GM12878 (cell line): ENCODE data around the gene RILPL2. TPM values are rescaled to one million over a fixed set of nuclear protein-coding genes. Genes with fewer than 3 reads are reported as not detected.

Experiments
- EED ChIP-seq: sonication (generic); IDR thresholded peaks from 2 replicates; pipeline ENCODE4 v1.6.1; 2016; ENCODE audit warnings: antibody characterized with exemption, low read depth
- HDAC6 ChIP-seq: fragments of 200-600 bp; sonication (generic); IDR thresholded peaks from one replicate; pipeline ENCODE4 v1.8.0; 2017; ENCODE audit warnings: antibody characterized with exemption; ENCODE audit not compliant: unreplicated experiment
- IKZF1 ChIP-seq: fragments of 450-650 bp; conservative IDR thresholded peaks from 2 replicates; pipeline ENCODE4 v1.6.1; 2017; ENCODE audit warnings: antibody characterized with exemption, mild to moderate bottlenecking
- NFIC ChIP-seq: IDR thresholded peaks from 2 replicates; pipeline ENCODE4 v1.6.1; 2012; ENCODE audit warnings: low read depth, mild to moderate bottlenecking, inconsistent platforms, low read length, moderate library complexity
- NR2C1 ChIP-seq: fragments of 450-650 bp; IDR thresholded peaks from 2 replicates; pipeline ENCODE4 v1.6.1; 2017; ENCODE audit warnings: antibody characterized with exemption, mild to moderate bottlenecking, moderate library complexity
- PML ChIP-seq: IDR thresholded peaks from 2 replicates; pipeline ENCODE4 v1.6.1; 2012; ENCODE audit warnings: low read length, inconsistent platforms
- POLR2A ChIP-seq: IDR thresholded peaks from 2 replicates; pipeline ENCODE4 v1.6.1; 2011; ENCODE audit warnings: low read depth, mild to moderate bottlenecking, low read length
- RB1 ChIP-seq: fragments of 450-650 bp; formaldehyde crosslinking; IDR thresholded peaks from 2 replicates; pipeline ENCODE4 v1.6.1; 2017; ENCODE audit warnings: mild to moderate bottlenecking, borderline replicate concordance
- SMC3 ChIP-seq: IDR thresholded peaks from 2 replicates; pipeline ENCODE4 v1.6.1; 2011; ENCODE audit warnings: low read length, improper control_type of control experiment, borderline replicate concordance
- polyA plus RNA-seq, 11 experiments: library from polyadenylated mRNA; depleted of rRNA in 4 of 11; unstranded in 6 of 11; stranded (reverse) in 5 of 11; fragments of >200 nt; fragmentation: Nextera tagmentation in 4 of 11; fragmentation: Illumina TruSeq in 1 of 11; extraction: Ambion mirVana in 4 of 11; extraction: Trizol in 1 of 11; gene quantifications; 1 replicate in 1 of 11; 2 replicates in 10 of 11; pipeline versions ENCODE4 v1.2.1 to v1.2.3, GENCODE V29; 2011 to 2016; ENCODE audit warnings: inconsistent platforms in 2 of 11, missing spikeins in 2 of 11, low read depth in 1 of 11
- total RNA-seq, 4 experiments: library from RNA; depleted of rRNA in 3 of 4; stranded (reverse); fragments of >200 nt in 3 of 4; fragmentation: Illumina TruSeq in 1 of 4; extraction: Trizol in 1 of 4; gene quantifications; 2 replicates each; pipeline versions ENCODE4 v1.2.1 to v1.2.3, GENCODE V29; 2013 to 2021
- TF ChIP-seq, protein P1 (sequence below): fragments of 450-650 bp; IDR thresholded peaks from 2 replicates; pipeline ENCODE4 v1.6.1; 2017; ENCODE audit warnings: mild to moderate bottlenecking, moderate library complexity
- TF ChIP-seq, protein P2 (sequence below): IDR thresholded peaks from 2 replicates; pipeline ENCODE4 v1.6.1; 2012; ENCODE audit warnings: low read depth, low read length, improper control_type of control experiment

The RILPL2 gene
- total and polyA plus RNA-seq, 10 of the 15 experiments (the other 5 are each of a cell fraction or from before 2014, with no cell fraction given) = 3.5 to 38.5 (median 19.7) TPM

- TF ChIP-seq NFIC (no peak), NR2C1 (0 out of 2 replicates have a peak, but pooled peaks have one; percentile 16), SMC3 (0 out of 2 replicates have a peak, but pooled peaks have one; percentile 11), PML (no peak), HDAC6 (peak; percentile 26), RB1 (no peak), POLR2A (peak; percentile 53), IKZF1 (peak; percentile 50; the same call in 1 of the 2 replicates), EED (no peak)
- TF ChIP-seq, protein P1, sequence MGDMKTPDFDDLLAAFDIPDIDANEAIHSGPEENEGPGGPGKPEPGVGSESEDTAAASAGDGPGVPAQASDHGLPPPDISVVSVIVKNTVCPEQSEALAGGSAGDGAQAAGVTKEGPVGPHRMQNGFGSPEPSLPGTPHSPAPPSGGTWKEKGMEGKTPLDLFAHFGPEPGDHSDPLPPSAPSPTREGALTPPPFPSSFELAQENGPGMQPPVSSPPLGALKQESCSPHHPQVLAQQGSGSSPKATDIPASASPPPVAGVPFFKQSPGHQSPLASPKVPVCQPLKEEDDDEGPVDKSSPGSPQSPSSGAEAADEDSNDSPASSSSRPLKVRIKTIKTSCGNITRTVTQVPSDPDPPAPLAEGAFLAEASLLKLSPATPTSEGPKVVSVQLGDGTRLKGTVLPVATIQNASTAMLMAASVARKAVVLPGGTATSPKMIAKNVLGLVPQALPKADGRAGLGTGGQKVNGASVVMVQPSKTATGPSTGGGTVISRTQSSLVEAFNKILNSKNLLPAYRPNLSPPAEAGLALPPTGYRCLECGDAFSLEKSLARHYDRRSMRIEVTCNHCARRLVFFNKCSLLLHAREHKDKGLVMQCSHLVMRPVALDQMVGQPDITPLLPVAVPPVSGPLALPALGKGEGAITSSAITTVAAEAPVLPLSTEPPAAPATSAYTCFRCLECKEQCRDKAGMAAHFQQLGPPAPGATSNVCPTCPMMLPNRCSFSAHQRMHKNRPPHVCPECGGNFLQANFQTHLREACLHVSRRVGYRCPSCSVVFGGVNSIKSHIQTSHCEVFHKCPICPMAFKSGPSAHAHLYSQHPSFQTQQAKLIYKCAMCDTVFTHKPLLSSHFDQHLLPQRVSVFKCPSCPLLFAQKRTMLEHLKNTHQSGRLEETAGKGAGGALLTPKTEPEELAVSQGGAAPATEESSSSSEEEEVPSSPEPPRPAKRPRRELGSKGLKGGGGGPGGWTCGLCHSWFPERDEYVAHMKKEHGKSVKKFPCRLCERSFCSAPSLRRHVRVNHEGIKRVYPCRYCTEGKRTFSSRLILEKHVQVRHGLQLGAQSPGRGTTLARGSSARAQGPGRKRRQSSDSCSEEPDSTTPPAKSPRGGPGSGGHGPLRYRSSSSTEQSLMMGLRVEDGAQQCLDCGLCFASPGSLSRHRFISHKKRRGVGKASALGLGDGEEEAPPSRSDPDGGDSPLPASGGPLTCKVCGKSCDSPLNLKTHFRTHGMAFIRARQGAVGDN = no peak
- TF ChIP-seq, protein P2, sequence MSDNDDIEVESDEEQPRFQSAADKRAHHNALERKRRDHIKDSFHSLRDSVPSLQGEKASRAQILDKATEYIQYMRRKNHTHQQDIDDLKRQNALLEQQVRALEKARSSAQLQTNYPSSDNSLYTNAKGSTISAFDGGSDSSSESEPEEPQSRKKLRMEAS = no peak
- TF ChIP-seq, all 136 proteins: peak for 10
Measured at GRCh38 chr12:123389560-123390351, 46.7 kb downstream of the RILPL2 start (continued).
